ENCODE results near the gene PRPF31. TPM values are rescaled to one million over a fixed set of nuclear protein-coding genes. Genes with fewer than 3 reads are reported as not detected.

The PRPF31 gene
- total and polyA plus RNA-seq, 4 donors = 34.1 to 54.1 (median 51.7) TPM

DNA sequence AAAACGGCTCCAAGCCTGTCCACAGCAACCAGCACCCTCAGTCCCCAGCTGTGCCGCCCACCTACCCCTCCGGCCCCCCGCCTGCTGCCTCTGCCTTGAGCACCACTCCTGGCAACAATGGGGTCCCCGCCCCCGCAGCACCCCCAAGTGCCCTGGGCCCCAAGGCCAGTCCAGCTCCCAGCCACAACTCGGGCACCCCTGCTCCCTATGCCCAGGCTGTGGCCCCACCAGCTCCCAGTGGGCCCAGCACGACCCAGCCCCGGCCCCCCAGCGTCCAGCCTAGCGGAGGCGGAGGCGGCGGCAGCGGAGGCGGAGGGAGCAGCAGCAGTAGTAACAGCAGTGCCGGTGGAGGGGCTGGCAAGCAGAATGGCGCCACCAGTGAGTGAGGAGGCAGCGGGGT is 32.6 kb downstream of the PRPF31 start:
- no peak overlapping the region for H3K4me3 ChIP-seq
- H3K9ac ChIP-seq (ENCODE audit: insufficient read depth in 1 of 2, low read length in 2 of 2) = no peak overlapping the region
- H3K9me3 ChIP-seq (ENCODE audit: control insufficient read depth in 4 of 4, insufficient read depth in 3 of 4, low read length in 3 of 4) = no peaks in the 10 kb centered on the region
- peaks cover 13 to 94% (median 59%) of the 10 kb centered on the region in 4 donors for H3K36me3 ChIP-seq (ENCODE audit: control insufficient read depth in 4 of 4, insufficient read depth in 4 of 4, low read length in 4 of 4)
- H3K4me1 ChIP-seq (ENCODE audit: control insufficient read depth in 5 of 5, insufficient read depth in 5 of 5, low read length in 5 of 5) = no peaks in the 10 kb centered on the region
- TF ChIP-seq, protein P1, sequence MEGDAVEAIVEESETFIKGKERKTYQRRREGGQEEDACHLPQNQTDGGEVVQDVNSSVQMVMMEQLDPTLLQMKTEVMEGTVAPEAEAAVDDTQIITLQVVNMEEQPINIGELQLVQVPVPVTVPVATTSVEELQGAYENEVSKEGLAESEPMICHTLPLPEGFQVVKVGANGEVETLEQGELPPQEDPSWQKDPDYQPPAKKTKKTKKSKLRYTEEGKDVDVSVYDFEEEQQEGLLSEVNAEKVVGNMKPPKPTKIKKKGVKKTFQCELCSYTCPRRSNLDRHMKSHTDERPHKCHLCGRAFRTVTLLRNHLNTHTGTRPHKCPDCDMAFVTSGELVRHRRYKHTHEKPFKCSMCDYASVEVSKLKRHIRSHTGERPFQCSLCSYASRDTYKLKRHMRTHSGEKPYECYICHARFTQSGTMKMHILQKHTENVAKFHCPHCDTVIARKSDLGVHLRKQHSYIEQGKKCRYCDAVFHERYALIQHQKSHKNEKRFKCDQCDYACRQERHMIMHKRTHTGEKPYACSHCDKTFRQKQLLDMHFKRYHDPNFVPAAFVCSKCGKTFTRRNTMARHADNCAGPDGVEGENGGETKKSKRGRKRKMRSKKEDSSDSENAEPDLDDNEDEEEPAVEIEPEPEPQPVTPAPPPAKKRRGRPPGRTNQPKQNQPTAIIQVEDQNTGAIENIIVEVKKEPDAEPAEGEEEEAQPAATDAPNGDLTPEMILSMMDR (IDR thresholded peaks at IDR 0.05; ENCODE audit: control extremely low read depth, extremely low read depth) = no peak
- no peak for DNase-seq
- ATAC-seq (ENCODE audit: insufficient read depth, low FRiP score) = no peak
- no peaks in the 10 kb centered on the region for H3K27me3 ChIP-seq (ENCODE audit: control insufficient read depth in 3 of 3, insufficient read depth in 3 of 3, low read length in 2 of 3)
- 92 to 93% methylated on average over 18 to 19 of the region's 19 CpGs for WGBS, 2 donors
- H3K27ac ChIP-seq (ENCODE audit: low read depth in 1 of 2, low read length in 1 of 2) = no peak overlapping the region

GRCh38 chr19:54149021-54149812 is 33.7 kb downstream of the PRPF31 start:
- no peak for ATAC-seq (ENCODE audit: insufficient read depth, low FRiP score)
- Histone ChIP-seq H3K9ac (ENCODE audit: insufficient read depth in 1 of 2, low read length in 2 of 2) (no peak overlapping the region), H3K27me3 (ENCODE audit: control insufficient read depth in 3 of 3, insufficient read depth in 3 of 3, low read length in 2 of 3) (no peaks in the 10 kb centered on the region), H3K4me3 (no peak overlapping the region), H3K36me3 (ENCODE audit: control insufficient read depth in 4 of 4, insufficient read depth in 4 of 4, low read length in 4 of 4) (peaks cover 14 to 94% (median 52%) of the 10 kb centered on the region in 4 donors), H3K4me1 (ENCODE audit: control insufficient read depth in 5 of 5, insufficient read depth in 5 of 5, low read length in 5 of 5) (no peaks in the 10 kb centered on the region), H3K9me3 (ENCODE audit: control insufficient read depth in 4 of 4, insufficient read depth in 3 of 4, low read length in 3 of 4) (no peaks in the 10 kb centered on the region), H3K27ac (ENCODE audit: low read depth in 1 of 2, low read length in 1 of 2) (no peak overlapping the region)
- TF ChIP-seq, protein P1 (IDR thresholded peaks at IDR 0.05; ENCODE audit: control extremely low read depth, extremely low read depth) = no peak
- DNase-seq = no peak
- WGBS, 2 donors = 79 to 89% methylated on average over 12 of the region's 12 CpGs

- ATAC-seq (ENCODE audit: insufficient read depth, low FRiP score) (no peak), DNase-seq (no peak)
- Histone ChIP-seq H3K9me3 (ENCODE audit: control insufficient read depth in 4 of 4, insufficient read depth in 3 of 4, low read length in 3 of 4) (no peaks in the 10 kb centered on the region), H3K27me3 (ENCODE audit: control insufficient read depth in 3 of 3, insufficient read depth in 3 of 3, low read length in 2 of 3) (no peaks in the 10 kb centered on the region), H3K36me3 (ENCODE audit: control insufficient read depth in 4 of 4, insufficient read depth in 4 of 4, low read length in 4 of 4) (peaks cover 12 to 92% (median 37%) of the 10 kb centered on the region in 4 donors), H3K27ac (ENCODE audit: low read depth in 1 of 2, low read length in 1 of 2) (no peak overlapping the region), H3K4me1 (ENCODE audit: control insufficient read depth in 5 of 5, insufficient read depth in 5 of 5, low read length in 5 of 5) (no peaks in the 10 kb centered on the region), H3K4me3 (no peak overlapping the region), H3K9ac (ENCODE audit: insufficient read depth in 1 of 2, low read length in 2 of 2) (no peak overlapping the region)
- TF ChIP-seq, protein P1 (IDR thresholded peaks at IDR 0.05; ENCODE audit: control extremely low read depth, extremely low read depth) = no peak
- WGBS, 2 donors = 88 to 91% methylated on average over 23 of the region's 23 CpGs
These were observed 35.9 kb downstream of the PRPF31 start for GRCh38 chr19:54151362-54152035.
